WTC11 (cell line): ENCODE measurements around the gene SAMD8. TPM values are rescaled to one million over a fixed set of nuclear protein-coding genes. Genes with fewer than 3 reads are reported as not detected.
A peak's percentile ranks its signal among the peaks of the same experiment; 100 is the strongest.

Source experiments
- ATAC-seq: fragments of 200-7000 bp; cut with Tn5 transposase; 2 replicates; pipeline ENCODE4 v1.10.0; 2021; ENCODE audit warnings: mild to moderate bottlenecking, moderate library complexity
- CTCF ChIA-PET: fragments of 300-600 bp; sonication (Branson Sonifier 250); formaldehyde crosslinking; loops from one replicate; lab custom pipeline; 2021; ENCODE audit warnings: antibody characterized with exemption; lab: Charles Lee
- POLR2A ChIA-PET: fragments of 350-600 bp; sonication (Branson Sonifier 250); formaldehyde crosslinking; loops from one replicate; lab custom pipeline; 2021; ENCODE audit warnings: antibody characterized with exemption; lab: Charles Lee
- DNase-seq: peaks from one replicate; pipeline ENCODE4 v3.0.0; 2021; ENCODE audit warnings: low spot score
- H3K27ac Mint-ChIP-seq: 2 replicates; pipeline ENCODE4 v1.8.0; 2021; ENCODE audit warnings: mixed read lengths
- H3K27me3 Mint-ChIP-seq: 2 replicates; pipeline ENCODE4 v1.8.0; 2021; ENCODE audit warnings: low read depth, mild to moderate bottlenecking, moderate library complexity, mixed read lengths
- H3K36me3 Mint-ChIP-seq: 2 replicates; pipeline ENCODE4 v1.8.0; 2021; ENCODE audit warnings: mixed read lengths
- H3K4me1 Mint-ChIP-seq: 2 replicates; pipeline ENCODE4 v1.8.0; 2022; ENCODE audit warnings: mixed read lengths
- H3K4me3 Mint-ChIP-seq: 2 replicates; pipeline ENCODE4 v1.8.0; 2021; ENCODE audit warnings: mild to moderate bottlenecking, moderate library complexity, mixed read lengths
- H3K9me3 Mint-ChIP-seq: 2 replicates; pipeline ENCODE4 v1.8.0; 2021; ENCODE audit warnings: mixed read lengths
- PRRX2 ChIP-seq: fragments of 250-450 bp; sonication (Bioruptor Pico); IDR thresholded peaks from 2 replicates; pipeline ENCODE4 v1.8.0; 2021; ENCODE audit warnings: mild to moderate bottlenecking
- total RNA-seq: library from RNA; stranded (reverse); gene quantifications from 3 replicates; pipeline ENCODE4 v1.2.3, GENCODE V29; 2021
- TF ChIP-seq, protein P1 (sequence below): sonication (generic); formaldehyde crosslinking; IDR thresholded peaks from 2 replicates; pipeline ENCODE4 v1.8.0; 2022; ENCODE audit warnings: mild to moderate bottlenecking, missing genetic modification reagents
- TF ChIP-seq, protein P2 (sequence below): fragments of 200-600 bp; IDR thresholded peaks from 2 replicates; pipeline ENCODE4 v1.8.0; 2022; ENCODE audit warnings: antibody characterized with exemption
- TF ChIP-seq, protein P3 (sequence below): sonication (generic); formaldehyde crosslinking; IDR thresholded peaks from 2 replicates; pipeline ENCODE4 v1.8.1; 2023; ENCODE audit warnings: mild to moderate bottlenecking, missing genetic modification reagents, moderate library complexity
- TF ChIP-seq, protein P4 (sequence below): fragments of 250-450 bp; sonication (Bioruptor Pico); IDR thresholded peaks from 2 replicates; pipeline ENCODE4 v1.9.0; 2021; ENCODE audit warnings: mild to moderate bottlenecking

Gene SAMD8
- total RNA-seq, 1 experiment from 2014 or later, result 23.0 TPM

DNA sequence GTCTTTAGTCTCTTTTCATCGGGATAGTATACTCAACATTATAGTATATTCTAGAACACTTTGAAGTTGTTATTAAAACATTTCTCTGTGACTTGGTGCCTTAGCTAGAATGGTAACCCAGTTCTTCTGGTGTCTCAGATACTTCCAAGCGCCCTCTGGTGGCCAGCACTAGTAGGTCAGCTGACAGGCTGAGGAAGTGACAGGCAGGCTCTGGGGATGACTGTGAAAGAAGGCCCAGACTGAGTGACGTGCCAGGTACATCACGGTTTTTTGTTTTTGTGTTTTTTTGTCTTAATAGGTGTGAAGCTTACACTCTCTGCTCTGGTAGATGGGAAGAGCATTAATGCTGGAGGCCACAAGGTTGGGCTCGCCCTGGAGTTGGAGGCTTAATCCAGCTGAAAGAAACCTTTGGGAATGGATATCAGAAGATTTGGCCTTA lies 119.2 kb downstream of the SAMD8 start:
- Mint-ChIP-seq H3K4me1 (peaks cover 48% of the 10 kb centered on the region), H3K27ac (peak overlapping the region; percentile 82), H3K4me3 (no peak overlapping the region), H3K27me3 (no peaks in the 10 kb centered on the region), H3K9me3 (no peaks in the 10 kb centered on the region), H3K36me3 (peaks cover 46% of the 10 kb centered on the region)
- TF ChIP-seq, protein P1, sequence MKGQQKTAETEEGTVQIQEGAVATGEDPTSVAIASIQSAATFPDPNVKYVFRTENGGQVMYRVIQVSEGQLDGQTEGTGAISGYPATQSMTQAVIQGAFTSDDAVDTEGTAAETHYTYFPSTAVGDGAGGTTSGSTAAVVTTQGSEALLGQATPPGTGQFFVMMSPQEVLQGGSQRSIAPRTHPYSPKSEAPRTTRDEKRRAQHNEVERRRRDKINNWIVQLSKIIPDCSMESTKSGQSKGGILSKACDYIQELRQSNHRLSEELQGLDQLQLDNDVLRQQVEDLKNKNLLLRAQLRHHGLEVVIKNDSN (CRISPR knock-in tag), result peak; percentile 76; the same call in 1 of the 2 replicates
- no peak for TF ChIP-seq PRRX2 (CRISPR knock-in tag)
- TF ChIP-seq, protein P2, sequence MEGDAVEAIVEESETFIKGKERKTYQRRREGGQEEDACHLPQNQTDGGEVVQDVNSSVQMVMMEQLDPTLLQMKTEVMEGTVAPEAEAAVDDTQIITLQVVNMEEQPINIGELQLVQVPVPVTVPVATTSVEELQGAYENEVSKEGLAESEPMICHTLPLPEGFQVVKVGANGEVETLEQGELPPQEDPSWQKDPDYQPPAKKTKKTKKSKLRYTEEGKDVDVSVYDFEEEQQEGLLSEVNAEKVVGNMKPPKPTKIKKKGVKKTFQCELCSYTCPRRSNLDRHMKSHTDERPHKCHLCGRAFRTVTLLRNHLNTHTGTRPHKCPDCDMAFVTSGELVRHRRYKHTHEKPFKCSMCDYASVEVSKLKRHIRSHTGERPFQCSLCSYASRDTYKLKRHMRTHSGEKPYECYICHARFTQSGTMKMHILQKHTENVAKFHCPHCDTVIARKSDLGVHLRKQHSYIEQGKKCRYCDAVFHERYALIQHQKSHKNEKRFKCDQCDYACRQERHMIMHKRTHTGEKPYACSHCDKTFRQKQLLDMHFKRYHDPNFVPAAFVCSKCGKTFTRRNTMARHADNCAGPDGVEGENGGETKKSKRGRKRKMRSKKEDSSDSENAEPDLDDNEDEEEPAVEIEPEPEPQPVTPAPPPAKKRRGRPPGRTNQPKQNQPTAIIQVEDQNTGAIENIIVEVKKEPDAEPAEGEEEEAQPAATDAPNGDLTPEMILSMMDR, result peak; percentile 76
- TF ChIP-seq, protein P3, sequence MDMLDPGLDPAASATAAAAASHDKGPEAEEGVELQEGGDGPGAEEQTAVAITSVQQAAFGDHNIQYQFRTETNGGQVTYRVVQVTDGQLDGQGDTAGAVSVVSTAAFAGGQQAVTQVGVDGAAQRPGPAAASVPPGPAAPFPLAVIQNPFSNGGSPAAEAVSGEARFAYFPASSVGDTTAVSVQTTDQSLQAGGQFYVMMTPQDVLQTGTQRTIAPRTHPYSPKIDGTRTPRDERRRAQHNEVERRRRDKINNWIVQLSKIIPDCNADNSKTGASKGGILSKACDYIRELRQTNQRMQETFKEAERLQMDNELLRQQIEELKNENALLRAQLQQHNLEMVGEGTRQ (CRISPR knock-in tag), result peak; percentile 80
- TF ChIP-seq, protein P4, sequence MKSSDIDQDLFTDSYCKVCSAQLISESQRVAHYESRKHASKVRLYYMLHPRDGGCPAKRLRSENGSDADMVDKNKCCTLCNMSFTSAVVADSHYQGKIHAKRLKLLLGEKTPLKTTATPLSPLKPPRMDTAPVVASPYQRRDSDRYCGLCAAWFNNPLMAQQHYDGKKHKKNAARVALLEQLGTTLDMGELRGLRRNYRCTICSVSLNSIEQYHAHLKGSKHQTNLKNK (CRISPR knock-in tag), result peak; percentile 48; the same call in 1 of the 2 replicates
- ATAC-seq (no peak), DNase-seq (peak; percentile 94)
- POLR2A ChIA-PET, result no interaction called here
- CTCF ChIA-PET, result interaction anchor here (0.5 to 6.3 kb wide), 14 partner anchors 8 to 165 kb away, joined by 3 to 145 read pairs (median 4); partner anchors contain the start of genes SAMD8 and VDAC2

Other genes starting within 250 kb of the SAMD8 start
- gene VDAC2, start 99.1 kb downstream of the SAMD8 start, total RNA-seq, result 283 to 284 TPM (median 283 TPM) in 3 replicates
- 46.3 to 49.5 TPM (median 47.8 TPM) in 3 replicates for gene COMTD1, start 124.3 kb downstream of the SAMD8 start, total RNA-seq